GM21786 (cell line): ENCODE results near the gene ACTR3C.
"Not testable (repeated sequence)": the region's sequence is repeated elsewhere in the genome, so short reads cannot be mapped to it uniquely, and the experiment has no call there.

Experiments used
- ATAC-seq: cut with Tn5 transposase; IDR thresholded peaks from one replicate; pipeline ENCODE4 v1.9.1; 2021; ENCODE audit not compliant: unreplicated experiment

ACTR3C gene

DNA sequence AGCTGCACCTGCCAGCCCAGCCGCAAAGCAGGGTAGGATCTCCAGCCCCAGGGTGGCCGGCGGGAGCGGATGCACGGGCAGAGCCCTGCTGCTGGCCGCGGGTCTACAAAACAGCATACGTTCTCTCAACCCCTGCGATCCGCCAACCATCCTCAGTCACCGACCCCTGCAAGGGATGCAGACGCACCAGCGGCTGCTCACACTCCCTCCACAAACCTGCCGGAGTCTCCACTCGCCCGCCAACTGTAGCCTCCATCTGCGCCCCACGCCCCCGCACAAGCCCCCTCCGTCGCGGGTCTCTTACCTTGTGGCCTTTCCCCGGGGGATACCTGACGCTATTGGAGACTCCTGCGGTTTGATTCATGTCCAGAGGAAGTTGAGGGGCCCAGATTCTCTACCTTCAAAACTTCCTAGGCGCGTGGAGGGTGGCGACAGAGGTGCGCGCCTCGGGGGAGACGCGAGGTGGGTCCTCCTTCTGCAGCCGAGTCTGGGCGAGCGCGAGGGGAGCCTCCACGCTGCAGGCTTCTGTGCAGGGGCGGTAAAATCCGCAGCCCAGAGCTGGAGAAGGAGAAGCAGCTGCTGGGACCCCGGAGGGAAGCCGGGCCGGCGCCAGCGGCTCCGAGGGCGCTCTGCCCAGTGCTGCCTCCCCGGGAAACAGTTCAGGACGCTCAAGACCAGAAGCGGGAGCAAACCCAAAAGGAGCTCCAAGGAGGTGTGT is 103.2 kb downstream of the ACTR3C start:
- ATAC-seq, result not testable (repeated sequence)

DNA sequence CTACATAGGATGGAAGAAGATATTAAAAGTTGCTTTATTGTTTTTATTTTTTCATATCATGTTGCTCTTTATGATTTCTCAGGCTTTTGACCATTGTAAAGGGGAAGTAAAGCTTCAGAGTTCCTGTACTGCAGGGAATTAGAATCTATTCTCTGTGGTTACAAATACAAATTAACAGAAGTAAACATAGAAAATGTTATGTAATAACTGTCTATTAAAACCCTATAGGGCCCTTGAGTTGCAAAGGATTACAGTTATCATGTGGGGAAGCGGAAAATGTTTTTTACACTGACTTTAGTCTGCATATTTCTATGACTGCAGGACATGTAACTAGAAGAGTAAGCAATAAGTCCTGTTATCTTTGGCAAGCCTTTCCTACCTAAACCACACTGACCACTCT is 116.5 kb downstream of the ACTR3C start:
- not testable (repeated sequence) for ATAC-seq

DNA sequence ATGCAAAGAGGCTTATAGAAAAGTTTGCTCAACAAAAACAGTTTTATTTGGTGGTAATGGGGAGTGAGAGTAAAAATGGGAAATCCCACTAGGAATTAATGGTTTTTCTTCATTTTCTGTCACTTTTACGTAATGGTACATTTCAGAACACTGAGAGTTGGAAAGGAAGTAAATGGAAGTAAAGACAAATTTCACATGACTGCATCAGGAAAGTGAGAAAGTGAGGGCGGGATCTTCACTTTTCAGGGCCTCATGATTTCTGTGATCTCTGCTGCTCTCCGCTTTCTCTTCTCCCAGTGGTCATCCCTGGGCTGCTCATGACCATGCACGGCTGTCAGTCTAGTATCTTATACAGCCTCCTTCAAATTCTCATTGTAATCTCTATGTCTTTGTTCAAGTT is 117.5 kb downstream of the ACTR3C start:
- ATAC-seq, result not testable (repeated sequence)

DNA sequence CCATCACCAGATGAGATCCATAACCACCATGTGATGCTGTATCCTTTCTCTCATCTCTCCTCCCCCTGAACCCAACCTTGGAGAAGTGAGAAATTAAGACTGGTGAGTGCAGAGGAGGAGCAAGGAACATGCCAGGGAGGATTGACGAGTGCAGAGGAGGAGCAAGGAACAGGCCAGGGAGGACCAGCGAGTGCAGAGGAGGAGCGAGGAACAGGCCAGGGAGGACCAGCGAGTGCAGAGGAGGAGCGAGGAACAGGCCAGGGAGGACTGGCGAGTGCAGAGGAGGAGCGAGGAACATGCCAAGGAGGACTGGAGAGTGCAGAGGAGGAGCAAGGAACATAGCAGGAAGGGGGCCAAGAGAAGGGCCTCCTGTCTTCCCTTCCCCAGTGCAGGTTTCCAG is 118.8 kb downstream of the ACTR3C start:
- not testable (repeated sequence) for ATAC-seq

GRCh38 chr7:150202894-150203293 is 120.5 kb downstream of the ACTR3C start:
- ATAC-seq, result not testable (repeated sequence)
